ENCODE measurements around the gene CEP295NL.

Gene CEP295NL

DNA sequence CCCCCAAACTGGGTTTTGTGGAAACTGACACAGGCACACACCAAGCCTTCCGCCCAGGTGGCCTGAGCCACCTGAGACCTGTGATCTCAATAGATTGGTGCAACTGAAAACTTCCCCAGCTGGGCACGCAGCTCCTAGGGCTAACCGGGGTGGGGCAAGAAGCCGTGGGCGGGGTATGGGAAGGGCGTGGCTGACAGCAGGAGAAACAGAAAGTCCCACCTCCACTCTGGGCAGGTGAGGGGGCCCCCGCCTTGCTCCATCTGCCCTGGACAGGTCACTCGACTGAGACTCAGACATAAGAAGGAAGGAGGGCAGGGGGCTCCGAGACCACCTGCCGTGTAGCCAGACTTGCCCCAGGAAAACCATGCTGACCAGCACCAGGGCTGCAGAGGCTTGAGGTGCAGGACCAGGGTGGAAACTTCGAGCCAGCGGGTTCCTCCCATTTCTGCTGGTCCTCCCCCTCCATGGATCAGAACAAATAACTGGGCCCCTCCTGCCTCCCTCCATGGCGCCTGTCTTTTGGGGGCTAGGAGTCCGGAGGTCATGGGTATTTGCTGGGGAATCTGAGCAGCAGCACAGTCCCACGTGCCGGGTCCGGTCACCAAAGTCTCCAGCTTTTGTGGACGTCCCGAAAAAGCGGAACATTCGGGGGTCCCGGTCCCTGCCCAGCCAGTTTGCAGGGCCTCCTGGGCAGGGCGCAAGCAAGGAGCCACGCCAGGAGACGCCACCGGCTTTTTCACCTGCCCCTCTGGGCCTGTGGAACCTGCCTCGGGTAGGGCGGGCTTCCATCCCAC is 20.9 kb upstream of the CEP295NL start:
- no peaks in the 10 kb centered on the region for H3K36me3 ChIP-seq (replicated peaks; ENCODE audit: insufficient read depth, low read length)
- DNase-seq, result peak; percentile 97
- peaks cover 58% of the 10 kb centered on the region for H3K79me2 ChIP-seq (ENCODE audit: low read length)
- TF ChIP-seq EZH2phosphoT487 (IDR thresholded peaks at IDR 0.05; ENCODE audit: low read length) (no peak), EZH2 (optimal IDR thresholded peaks at IDR 0.05; ENCODE audit: low read depth, low read length) (no peak)
- TF ChIP-seq, protein P1, sequence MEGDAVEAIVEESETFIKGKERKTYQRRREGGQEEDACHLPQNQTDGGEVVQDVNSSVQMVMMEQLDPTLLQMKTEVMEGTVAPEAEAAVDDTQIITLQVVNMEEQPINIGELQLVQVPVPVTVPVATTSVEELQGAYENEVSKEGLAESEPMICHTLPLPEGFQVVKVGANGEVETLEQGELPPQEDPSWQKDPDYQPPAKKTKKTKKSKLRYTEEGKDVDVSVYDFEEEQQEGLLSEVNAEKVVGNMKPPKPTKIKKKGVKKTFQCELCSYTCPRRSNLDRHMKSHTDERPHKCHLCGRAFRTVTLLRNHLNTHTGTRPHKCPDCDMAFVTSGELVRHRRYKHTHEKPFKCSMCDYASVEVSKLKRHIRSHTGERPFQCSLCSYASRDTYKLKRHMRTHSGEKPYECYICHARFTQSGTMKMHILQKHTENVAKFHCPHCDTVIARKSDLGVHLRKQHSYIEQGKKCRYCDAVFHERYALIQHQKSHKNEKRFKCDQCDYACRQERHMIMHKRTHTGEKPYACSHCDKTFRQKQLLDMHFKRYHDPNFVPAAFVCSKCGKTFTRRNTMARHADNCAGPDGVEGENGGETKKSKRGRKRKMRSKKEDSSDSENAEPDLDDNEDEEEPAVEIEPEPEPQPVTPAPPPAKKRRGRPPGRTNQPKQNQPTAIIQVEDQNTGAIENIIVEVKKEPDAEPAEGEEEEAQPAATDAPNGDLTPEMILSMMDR (IDR thresholded peaks at IDR 0.05; ENCODE audit: low read length), result no peak
- H3K27ac ChIP-seq (ENCODE audit: low read length), result peak overlapping the region; percentile 99
- H3K4me2 ChIP-seq (ENCODE audit: low read depth, low read length), result peak overlapping the region; percentile 93
- peaks cover 12% of the 10 kb centered on the region for H3F3A ChIP-seq (ENCODE audit: insufficient read depth, low read length)
- peak overlapping the region; percentile 93 for H3K9ac ChIP-seq (ENCODE audit: low read length)
- peaks cover 10% of the 10 kb centered on the region; the same call in 1 of the 2 replicates for H4K20me1 ChIP-seq (ENCODE audit: insufficient read depth, low read length)
- H2AFZ ChIP-seq (ENCODE audit: low read length), result no peak overlapping the region
- H3K27me3 ChIP-seq (replicated peaks; ENCODE audit: insufficient read depth, low read length), result no peaks in the 10 kb centered on the region
- H3K9me3 ChIP-seq (replicated peaks; ENCODE audit: insufficient read depth, low read length), result no peaks in the 10 kb centered on the region
- H3K4me1 ChIP-seq (ENCODE audit: low read length), result peaks cover 19% of the 10 kb centered on the region
- peak overlapping the region; percentile 91 for H3K4me3 ChIP-seq (ENCODE audit: low read length)
- no peaks in the 10 kb centered on the region for H3K9me2 ChIP-seq (replicated peaks; ENCODE audit: insufficient read depth, low read length)

DNA sequence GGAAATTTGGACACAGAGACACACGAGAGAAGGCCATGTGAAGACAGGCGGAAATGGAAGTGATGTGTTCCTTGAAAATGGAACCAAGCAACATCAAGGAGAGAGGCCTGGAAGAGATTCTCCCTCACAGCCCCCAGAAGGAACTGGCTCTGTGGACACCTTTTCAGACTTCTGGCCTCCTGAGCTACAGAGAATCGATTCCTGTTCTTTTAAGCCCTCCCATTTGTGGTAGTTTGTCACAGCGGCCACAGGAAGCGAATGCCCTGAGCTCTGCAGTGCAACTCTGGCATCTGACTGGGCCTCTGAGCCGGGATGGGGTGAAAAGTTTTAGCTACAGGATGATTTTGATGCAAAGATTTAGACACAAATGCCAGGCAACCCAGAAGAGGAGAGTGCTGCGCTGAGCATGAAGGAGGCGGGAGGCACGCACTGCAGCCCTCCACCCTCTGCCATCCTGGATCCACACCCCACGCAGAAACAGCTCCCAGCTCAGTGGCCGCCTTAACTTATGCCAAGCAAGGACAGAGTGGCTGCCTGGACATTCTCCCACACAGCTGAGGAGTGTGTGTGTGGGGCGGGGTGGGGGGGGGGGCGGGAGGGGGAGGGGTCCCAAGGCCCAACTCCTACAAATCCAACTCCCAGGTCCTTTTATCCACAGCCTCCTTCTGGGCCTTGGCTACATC is 20.0 kb upstream of the CEP295NL start:
- peak; percentile 62 for DNase-seq
- no peak overlapping the region for H2AFZ ChIP-seq (ENCODE audit: low read length)
- H3F3A ChIP-seq (ENCODE audit: insufficient read depth, low read length), result peaks cover 12% of the 10 kb centered on the region
- H4K20me1 ChIP-seq (ENCODE audit: insufficient read depth, low read length), result peaks cover 11% of the 10 kb centered on the region; the same call in 1 of the 2 replicates
- peak overlapping the region; percentile 93 for H3K9ac ChIP-seq (ENCODE audit: low read length)
- H3K27ac ChIP-seq (ENCODE audit: low read length), result peak overlapping the region; percentile 99
- H3K4me1 ChIP-seq (ENCODE audit: low read length), result peaks cover 19% of the 10 kb centered on the region
- H3K4me2 ChIP-seq (ENCODE audit: low read depth, low read length), result peak overlapping the region; percentile 93
- no peaks in the 10 kb centered on the region for H3K9me3 ChIP-seq (replicated peaks; ENCODE audit: insufficient read depth, low read length)
- no peak for TF ChIP-seq EZH2 (optimal IDR thresholded peaks at IDR 0.05; ENCODE audit: low read depth, low read length)
- TF ChIP-seq EZH2phosphoT487 (IDR thresholded peaks at IDR 0.05; ENCODE audit: low read length), result no peak
- TF ChIP-seq, protein P1 (IDR thresholded peaks at IDR 0.05; ENCODE audit: low read length), result no peak
- H3K9me2 ChIP-seq (replicated peaks; ENCODE audit: insufficient read depth, low read length), result no peaks in the 10 kb centered on the region
- H3K36me3 ChIP-seq (replicated peaks; ENCODE audit: insufficient read depth, low read length), result no peaks in the 10 kb centered on the region
- peaks cover 67% of the 10 kb centered on the region for H3K79me2 ChIP-seq (ENCODE audit: low read length)
- no peaks in the 10 kb centered on the region for H3K27me3 ChIP-seq (replicated peaks; ENCODE audit: insufficient read depth, low read length)
- peak overlapping the region; percentile 91 for H3K4me3 ChIP-seq (ENCODE audit: low read length)

DNA sequence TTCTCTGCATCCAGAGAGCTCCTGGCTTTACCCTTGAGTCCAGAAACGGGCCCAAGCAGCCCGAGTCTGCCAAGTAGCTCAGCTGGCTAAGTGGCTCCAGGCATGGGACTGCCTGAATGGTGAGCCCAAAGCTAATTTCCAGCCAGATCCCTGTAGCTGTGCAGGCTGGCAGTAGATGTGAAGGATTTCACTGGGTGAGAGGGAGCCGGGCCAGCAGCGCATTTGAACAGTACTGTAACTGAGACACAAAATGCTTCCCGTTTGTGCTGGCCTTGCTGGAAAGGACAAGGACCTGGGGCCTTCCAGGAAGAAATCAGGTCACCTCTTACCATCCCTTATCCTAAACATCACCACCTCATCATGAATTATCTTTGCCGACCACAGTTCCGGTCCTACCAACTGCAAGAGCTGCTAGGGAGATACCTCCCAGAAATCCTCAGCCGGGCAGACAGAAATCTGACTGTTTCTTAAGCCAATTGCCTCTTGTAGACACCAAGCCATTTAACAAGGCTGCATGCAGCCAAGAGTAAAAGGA is 18.5 kb upstream of the CEP295NL start:
- peaks cover 12% of the 10 kb centered on the region for H3F3A ChIP-seq (ENCODE audit: insufficient read depth, low read length)
- H3K4me2 ChIP-seq (ENCODE audit: low read depth, low read length), result no peak overlapping the region
- no peak for DNase-seq
- H3K9me3 ChIP-seq (replicated peaks; ENCODE audit: insufficient read depth, low read length), result no peaks in the 10 kb centered on the region
- H4K20me1 ChIP-seq (ENCODE audit: insufficient read depth, low read length), result peaks cover 11% of the 10 kb centered on the region; the same call in 1 of the 2 replicates
- H3K4me3 ChIP-seq (ENCODE audit: low read length), result no peak overlapping the region
- no peak overlapping the region for H3K27ac ChIP-seq (ENCODE audit: low read length)
- peaks cover 19% of the 10 kb centered on the region for H3K4me1 ChIP-seq (ENCODE audit: low read length)
- no peak overlapping the region for H2AFZ ChIP-seq (ENCODE audit: low read length)
- H3K9me2 ChIP-seq (replicated peaks; ENCODE audit: insufficient read depth, low read length), result no peaks in the 10 kb centered on the region
- TF ChIP-seq, protein P1 (IDR thresholded peaks at IDR 0.05; ENCODE audit: low read length), result no peak
- TF ChIP-seq EZH2phosphoT487 (IDR thresholded peaks at IDR 0.05; ENCODE audit: low read length) (no peak), EZH2 (optimal IDR thresholded peaks at IDR 0.05; ENCODE audit: low read depth, low read length) (no peak)
- H3K27me3 ChIP-seq (replicated peaks; ENCODE audit: insufficient read depth, low read length), result no peaks in the 10 kb centered on the region
- H3K36me3 ChIP-seq (replicated peaks; ENCODE audit: insufficient read depth, low read length), result no peaks in the 10 kb centered on the region
- H3K9ac ChIP-seq (ENCODE audit: low read length), result no peak overlapping the region
- H3K79me2 ChIP-seq (ENCODE audit: low read length), result peaks cover 81% of the 10 kb centered on the region

Measured in MM.1S (cell line).